ENCODE measurements around the gene TCHP. TPM values are rescaled to one million over a fixed set of nuclear protein-coding genes. Genes with fewer than 3 reads are reported as not detected.

TCHP gene
- total RNA-seq, 1 experiment from 2014 or later: 13.3 TPM

- H3K4me2 ChIP-seq (ENCODE audit: insufficient read depth, insufficient read length, low read length): no peak overlapping the region
- H4K8ac ChIP-seq (replicated peaks; ENCODE audit: insufficient read length, low read depth, low read length): no peak overlapping the region
- no peak for DNase-seq
- no peak overlapping the region for H4K91ac ChIP-seq (ENCODE audit: insufficient read length, low read depth, low read length)
- H2BK5ac ChIP-seq (ENCODE audit: insufficient read length, low read length): no peak overlapping the region
- no peak overlapping the region for H3T11ph ChIP-seq (ENCODE audit: low read length)
- Mint-ChIP-seq H3K27me3 (ENCODE audit: low read depth) (no peaks in the 10 kb centered on the region; the same call in none of the 2 replicates), H3K27ac (peak overlapping the region in 1 of 3 experiments; percentile 22; a peak in 2 of 7 replicates), H3K36me3 (ENCODE audit: insufficient read depth in 1 of 3, low read depth in 3 of 3) (peaks cover 13 to 27% (median 18%) of the 10 kb centered on the region in 3 experiments; a peak in 6 of 7 replicates), H3K4me3 (no peak overlapping the region), H3K4me1 (peaks cover 0 to 6% of the 10 kb centered on the region in 2 experiments; a peak in 2 of 4 replicates), H3K9me3 (no peaks in the 10 kb centered on the region; a peak in 1 of 5 replicates)
- no peak for TF ChIP-seq CTCF (conservative IDR thresholded peaks at IDR 0.05)
- no peak overlapping the region for H3K23ac ChIP-seq (ENCODE audit: insufficient read length, low read depth, low read length)
- no peak overlapping the region for H2BK20ac ChIP-seq (ENCODE audit: low read depth, low read length, poor library complexity, severe bottlenecking)
- no peak overlapping the region for H2BK120ac ChIP-seq (ENCODE audit: low read depth, low read length, poor library complexity, severe bottlenecking)
- H3K79me1 ChIP-seq (ENCODE audit: insufficient read depth, low read depth, low read length, poor library complexity, severe bottlenecking): no peaks in the 10 kb centered on the region
- H3K27me3 ChIP-seq (ENCODE audit: insufficient read depth, low read length): no peaks in the 10 kb centered on the region
- H3K4ac ChIP-seq (ENCODE audit: low read depth, low read length): no peak overlapping the region
- no peaks in the 10 kb centered on the region for H3K79me2 ChIP-seq (ENCODE audit: insufficient read depth, low read length)
- no peak overlapping the region for H2BK12ac ChIP-seq (ENCODE audit: insufficient read length, low read depth, low read length)
- H3K4me1 ChIP-seq (ENCODE audit: insufficient read depth, low read length): no peaks in the 10 kb centered on the region
- no peak overlapping the region for H4K5ac ChIP-seq (ENCODE audit: insufficient read length, low read depth, low read length)
- H3K9me3 ChIP-seq (ENCODE audit: control insufficient read depth, low read depth, low read length): no peaks in the 10 kb centered on the region
- no peak overlapping the region for H3K9ac ChIP-seq (ENCODE audit: extremely low read depth, insufficient read length, low read length)
- no peak overlapping the region for H2AK5ac ChIP-seq (ENCODE audit: insufficient read length, low read length)
- no CpG with 5 or more reads among the region's 5 CpGs for WGBS (ENCODE audit: extremely low coverage, insufficient read length, low lambda C conversion rate)
- H3K27ac ChIP-seq (ENCODE audit: insufficient read length, low read depth, low read length): no peak overlapping the region
- no peak overlapping the region for H2AFZ ChIP-seq (ENCODE audit: low read length)
- no peaks in the 10 kb centered on the region for H3K23me2 ChIP-seq (ENCODE audit: insufficient read length, low read depth, low read length, poor library complexity, severe bottlenecking)
- H4K20me1 ChIP-seq (ENCODE audit: control insufficient read depth, insufficient read depth, insufficient read length): no peaks in the 10 kb centered on the region
- H3K14ac ChIP-seq (ENCODE audit: insufficient read depth, low read length): no peak overlapping the region
- no peak overlapping the region for H2BK15ac ChIP-seq (ENCODE audit: low read depth, low read length)
- H3K56ac ChIP-seq (ENCODE audit: insufficient read length, low read depth, low read length): no peak overlapping the region
- no peak overlapping the region for H3K18ac ChIP-seq (ENCODE audit: insufficient read length, low read depth, low read length)
Measured at GRCh38 chr12:109923038-109923437, 23.0 kb downstream of the TCHP start.

All from H9 (cell line).